Measurements from ENCODE around the gene LRRC75A.

- no peak for TF ChIP-seq POLR2A (IDR thresholded peaks at IDR 0.05; ENCODE audit: low read depth, low read length)
- TF ChIP-seq CTCF (IDR thresholded peaks at IDR 0.05; ENCODE audit: extremely low read depth in 1 of 2, insufficient read depth in 1 of 2, low read depth in 1 of 2, low read length in 2 of 2): no peak
- TF ChIP-seq MAX (IDR thresholded peaks at IDR 0.05; ENCODE audit: insufficient read depth, insufficient read length): no peak
- no peak for TF ChIP-seq EZH2 (IDR thresholded peaks at IDR 0.05; ENCODE audit: borderline replicate concordance, low read depth, low read length, severe bottlenecking)
- TF ChIP-seq MYC (IDR thresholded peaks at IDR 0.05; ENCODE audit: low read depth, low read length): no peak
- no peak for TF ChIP-seq POLR2AphosphoS5 (IDR thresholded peaks at IDR 0.05; ENCODE audit: insufficient read depth, low read depth, low read length)
Observed at GRCh38 chr17:16442141-16442540, 49.9 kb downstream of the LRRC75A start.

All from endothelial cell of umbilical vein (primary cell).